ENCODE data around the gene TH. TPM values are rescaled to one million over a fixed set of nuclear protein-coding genes. Genes with fewer than 3 reads are reported as not detected.

The TH gene
- total RNA-seq, 1 donor from 2014 or later, result not detected

DNA sequence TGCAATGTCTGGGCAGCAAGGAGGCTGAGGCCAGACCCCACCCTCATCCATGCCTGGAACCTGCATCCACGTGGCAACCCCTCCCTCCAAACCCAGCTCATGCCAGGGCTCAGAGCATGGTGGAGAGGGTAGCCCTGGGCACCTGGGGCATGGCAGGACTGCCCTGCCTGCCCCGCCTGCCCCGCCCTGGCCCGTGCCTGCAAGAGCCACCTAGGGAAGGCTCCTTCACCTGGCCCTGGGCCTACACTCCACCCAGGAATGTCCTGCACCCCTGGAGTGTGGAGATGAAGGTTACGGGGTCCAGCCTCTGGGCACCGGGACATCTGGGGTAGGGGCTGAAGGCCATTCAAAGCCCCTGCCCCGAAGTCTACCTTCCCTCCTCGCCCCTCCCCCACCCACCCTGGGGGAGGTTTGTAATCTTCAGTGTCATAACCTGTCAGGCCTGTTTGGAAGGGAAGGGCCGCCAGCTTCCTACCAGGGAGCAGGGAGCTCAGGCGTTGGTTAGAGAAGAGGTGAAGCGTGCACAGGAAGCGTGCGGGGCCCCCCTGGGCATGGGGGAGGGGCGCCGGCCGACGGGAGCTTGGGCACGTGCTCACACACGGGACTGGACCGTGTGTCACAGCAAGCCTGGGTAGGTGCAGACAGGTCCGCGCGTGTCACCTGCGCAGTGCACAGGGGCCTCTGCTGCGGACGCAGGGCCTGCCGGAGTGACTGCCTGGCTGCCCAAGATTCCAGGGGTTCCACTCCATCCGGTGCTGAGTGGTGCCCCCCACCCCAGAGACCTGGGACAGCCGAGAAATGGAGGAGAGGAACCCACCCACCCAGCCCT is 30.7 kb upstream of the TH start:
- ATAC-seq, result peak; percentile 74
- TF ChIP-seq, protein P1, sequence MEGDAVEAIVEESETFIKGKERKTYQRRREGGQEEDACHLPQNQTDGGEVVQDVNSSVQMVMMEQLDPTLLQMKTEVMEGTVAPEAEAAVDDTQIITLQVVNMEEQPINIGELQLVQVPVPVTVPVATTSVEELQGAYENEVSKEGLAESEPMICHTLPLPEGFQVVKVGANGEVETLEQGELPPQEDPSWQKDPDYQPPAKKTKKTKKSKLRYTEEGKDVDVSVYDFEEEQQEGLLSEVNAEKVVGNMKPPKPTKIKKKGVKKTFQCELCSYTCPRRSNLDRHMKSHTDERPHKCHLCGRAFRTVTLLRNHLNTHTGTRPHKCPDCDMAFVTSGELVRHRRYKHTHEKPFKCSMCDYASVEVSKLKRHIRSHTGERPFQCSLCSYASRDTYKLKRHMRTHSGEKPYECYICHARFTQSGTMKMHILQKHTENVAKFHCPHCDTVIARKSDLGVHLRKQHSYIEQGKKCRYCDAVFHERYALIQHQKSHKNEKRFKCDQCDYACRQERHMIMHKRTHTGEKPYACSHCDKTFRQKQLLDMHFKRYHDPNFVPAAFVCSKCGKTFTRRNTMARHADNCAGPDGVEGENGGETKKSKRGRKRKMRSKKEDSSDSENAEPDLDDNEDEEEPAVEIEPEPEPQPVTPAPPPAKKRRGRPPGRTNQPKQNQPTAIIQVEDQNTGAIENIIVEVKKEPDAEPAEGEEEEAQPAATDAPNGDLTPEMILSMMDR (IDR thresholded peaks at IDR 0.05), result no peak
- no peaks in the 10 kb centered on the region for H3K4me1 ChIP-seq
- peak; percentile 84 for DNase-seq
- H3K27ac ChIP-seq, result no peak overlapping the region
- H3K9me3 ChIP-seq, result no peaks in the 10 kb centered on the region
- intact Hi-C loops (cut with DNase I), result no loop called here
- H3K27me3 ChIP-seq, result no peaks in the 10 kb centered on the region
- no peak overlapping the region for H3K4me3 ChIP-seq
- H3K36me3 ChIP-seq, result no peaks in the 10 kb centered on the region

DNA sequence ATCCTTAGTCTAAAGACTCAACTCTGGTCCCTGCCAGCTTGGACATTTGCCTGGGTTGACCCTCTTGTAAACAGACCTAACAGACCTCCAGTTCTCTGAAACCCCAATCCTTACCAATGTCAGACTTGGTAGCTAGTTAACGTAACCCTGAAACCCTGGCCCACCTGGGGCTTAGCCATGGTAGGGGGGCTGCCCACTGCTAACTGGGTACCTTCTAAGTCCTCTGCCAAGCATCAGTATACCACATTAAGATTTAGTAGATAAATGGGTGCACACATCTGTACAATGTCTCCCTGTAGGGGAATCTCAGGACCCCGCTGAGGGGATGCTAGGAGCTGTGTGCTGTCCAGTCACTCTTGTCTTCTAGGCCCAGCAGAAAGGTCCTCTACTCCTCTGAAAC is 29.9 kb upstream of the TH start:
- ATAC-seq, result no peak
- TF ChIP-seq, protein P1 (IDR thresholded peaks at IDR 0.05), result no peak
- Histone ChIP-seq H3K4me3 (no peak overlapping the region), H3K9me3 (no peaks in the 10 kb centered on the region), H3K4me1 (no peaks in the 10 kb centered on the region), H3K27me3 (no peaks in the 10 kb centered on the region), H3K27ac (no peak overlapping the region), H3K36me3 (no peaks in the 10 kb centered on the region)
- DNase-seq, result no peak
- intact Hi-C loops (cut with DNase I), result no loop called here

DNA sequence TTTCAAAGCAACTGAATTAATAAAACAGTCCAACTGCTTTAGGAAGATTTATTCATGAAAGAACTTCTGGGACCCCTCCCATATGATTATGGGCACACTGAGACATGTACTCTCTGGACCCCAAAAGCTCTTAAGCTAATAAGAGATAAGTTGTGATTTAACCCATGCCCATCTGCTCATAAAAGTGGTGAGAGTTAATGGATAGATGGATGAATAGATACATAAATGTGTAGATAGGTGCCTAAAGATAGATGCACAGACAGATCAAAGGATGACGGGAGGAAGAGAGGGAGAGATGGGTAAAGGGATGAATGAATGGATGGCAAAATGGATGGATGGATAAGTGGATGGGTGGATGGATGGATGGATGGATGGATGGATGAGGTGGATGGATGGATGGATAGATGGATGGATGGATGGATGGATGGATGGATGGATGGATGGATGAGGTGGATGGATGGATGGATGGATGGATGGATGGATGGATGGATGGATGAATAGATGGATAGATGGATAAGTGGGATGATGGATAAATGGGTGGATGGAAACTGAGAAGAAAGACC is 29.4 kb upstream of the TH start:
- TF ChIP-seq, protein P1 (IDR thresholded peaks at IDR 0.05), result no peak
- Histone ChIP-seq H3K27me3 (peaks cover under 1% of the 10 kb centered on the region), H3K4me3 (no peak overlapping the region), H3K36me3 (no peaks in the 10 kb centered on the region), H3K9me3 (no peaks in the 10 kb centered on the region), H3K4me1 (no peaks in the 10 kb centered on the region), H3K27ac (no peak overlapping the region)
- ATAC-seq, result no peak
- intact Hi-C loops (cut with DNase I), result no loop called here
- no peak for DNase-seq

DNA sequence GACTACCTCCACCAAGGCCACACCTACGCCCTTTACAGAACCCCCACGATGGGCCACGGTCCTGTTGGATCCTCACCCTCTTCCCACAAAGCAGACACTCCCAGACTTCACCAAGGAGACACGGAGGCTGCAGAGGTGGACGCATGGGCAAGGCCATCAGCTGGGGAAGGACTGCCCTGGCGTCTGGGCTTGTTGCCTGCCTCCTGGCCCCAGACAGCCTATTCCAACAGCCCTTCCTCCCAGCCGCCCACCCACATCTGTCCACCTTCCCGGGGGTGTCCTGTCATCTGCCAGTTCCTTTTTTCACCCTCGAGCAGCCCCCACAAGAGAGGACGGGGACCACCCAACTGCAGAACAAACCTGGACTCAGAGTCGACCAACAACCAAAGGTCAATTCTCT is 28.9 kb upstream of the TH start:
- H3K9me3 ChIP-seq, result no peaks in the 10 kb centered on the region
- H3K27ac ChIP-seq, result no peak overlapping the region
- H3K4me1 ChIP-seq, result no peaks in the 10 kb centered on the region
- DNase-seq, result no peak
- TF ChIP-seq, protein P1 (IDR thresholded peaks at IDR 0.05), result no peak
- H3K27me3 ChIP-seq, result peaks cover 5% of the 10 kb centered on the region
- no peak overlapping the region for H3K4me3 ChIP-seq
- intact Hi-C loops (cut with DNase I), result no loop called here
- no peak for ATAC-seq
- no peaks in the 10 kb centered on the region for H3K36me3 ChIP-seq

DNA sequence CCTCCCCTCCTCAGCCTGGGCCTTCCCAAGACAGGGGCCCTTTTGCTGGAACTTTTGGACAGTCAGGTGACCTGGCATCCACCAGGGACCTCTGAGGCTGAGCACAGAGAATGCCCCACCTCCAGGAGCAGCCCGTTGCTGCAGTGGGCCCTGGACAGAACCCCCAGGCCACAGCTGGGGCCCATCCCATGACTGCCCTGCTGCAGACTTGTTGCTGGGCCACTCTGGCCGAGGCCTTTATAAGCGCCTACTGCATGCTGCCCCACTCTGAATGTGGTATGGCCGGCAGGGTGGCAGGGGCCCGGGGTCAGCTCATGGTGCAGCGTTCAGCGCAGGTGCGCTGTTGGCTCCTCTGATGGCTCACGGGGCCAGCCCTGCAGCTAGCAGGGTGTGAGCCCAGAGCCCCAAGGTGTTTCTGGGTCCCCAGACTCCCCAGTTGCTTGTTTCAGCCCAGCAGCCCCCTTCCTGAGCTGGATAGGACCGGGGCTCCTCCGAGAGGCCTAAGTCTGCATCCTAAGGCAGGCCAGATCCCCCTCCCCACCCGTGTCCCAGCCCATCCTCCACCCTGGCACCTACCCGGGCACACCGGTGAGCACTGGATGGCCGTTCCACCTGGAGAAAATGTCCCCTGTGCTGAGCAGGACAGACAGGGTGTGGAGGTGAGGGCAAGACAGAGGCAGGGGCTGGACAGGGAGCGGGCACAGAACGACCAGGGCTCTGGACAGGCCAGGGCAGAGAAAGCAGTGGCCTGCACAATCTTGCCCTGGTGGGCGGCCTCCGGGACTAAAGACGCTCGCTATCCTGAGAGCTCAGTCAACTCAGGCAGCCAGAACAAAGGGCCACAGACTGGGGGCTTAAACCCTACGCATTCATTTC is 28.1 kb upstream of the TH start:
- no peak overlapping the region for H3K27ac ChIP-seq
- TF ChIP-seq, protein P1 (IDR thresholded peaks at IDR 0.05), result no peak
- H3K27me3 ChIP-seq, result peaks cover 5% of the 10 kb centered on the region
- H3K9me3 ChIP-seq, result no peaks in the 10 kb centered on the region
- DNase-seq (no peak), ATAC-seq (no peak)
- peaks cover 3% of the 10 kb centered on the region for H3K4me1 ChIP-seq
- H3K36me3 ChIP-seq, result no peaks in the 10 kb centered on the region
- H3K4me3 ChIP-seq, result no peak overlapping the region
- intact Hi-C loops (cut with DNase I), result loop anchor here (5.0 kb wide), 2 partner anchors 103 to 223 kb away; partner anchors contain the start of genes C11orf21 and TSPAN32

Data from upper lobe of right lung (tissue), 1 donor.